SH-SY5Y (cell line): ENCODE results near the gene DOCK7.

ENCODE experiments used
- GATA2 ChIP-seq: IDR thresholded peaks from 2 replicates; pipeline ENCODE4 v1.6.1; 2011; ENCODE audit warnings: mild to moderate bottlenecking, low read depth, low read length
- GATA3 ChIP-seq: IDR thresholded peaks from 2 replicates; pipeline ENCODE4 v1.6.1; 2011; ENCODE audit warnings: low read depth, mild to moderate bottlenecking, low read length, moderate library complexity

Gene DOCK7

GRCh38 chr1:62589321-62589720 lies 98.9 kb downstream of the DOCK7 start:
- TF ChIP-seq GATA3 (no peak), GATA2 (no peak)

DNA sequence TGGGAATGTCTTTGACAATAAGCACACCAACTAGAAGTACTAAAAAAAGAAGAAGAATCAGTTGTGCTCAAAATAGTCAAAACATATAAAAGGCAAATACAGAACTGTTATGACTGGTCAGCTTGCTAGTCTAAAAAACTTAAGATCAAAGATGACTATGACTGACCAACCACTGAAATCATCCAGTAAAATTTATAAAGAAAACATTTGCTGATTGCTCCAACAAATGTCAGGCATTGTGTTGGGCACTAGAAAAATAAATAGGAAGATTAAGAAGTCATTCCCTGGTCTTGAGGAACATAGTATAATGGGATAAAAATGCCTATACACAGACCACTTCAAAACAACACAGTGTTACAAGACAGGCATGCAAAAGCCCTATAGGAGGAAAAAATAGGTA lies 100.2 kb downstream of the DOCK7 start:
- TF ChIP-seq GATA3, result no peak
- no peak for TF ChIP-seq GATA2

GRCh38 chr1:62585469-62586155 lies 102.6 kb downstream of the DOCK7 start:
- TF ChIP-seq GATA3 (no peak), GATA2 (no peak)

- TF ChIP-seq GATA2 (no peak), GATA3 (no peak)
Observed at GRCh38 chr1:62573675-62574074, 114.5 kb downstream of the DOCK7 start.

- TF ChIP-seq GATA3 (no peak), GATA2 (no peak)
Observed at GRCh38 chr1:62572476-62572875, 115.7 kb downstream of the DOCK7 start.

DNA sequence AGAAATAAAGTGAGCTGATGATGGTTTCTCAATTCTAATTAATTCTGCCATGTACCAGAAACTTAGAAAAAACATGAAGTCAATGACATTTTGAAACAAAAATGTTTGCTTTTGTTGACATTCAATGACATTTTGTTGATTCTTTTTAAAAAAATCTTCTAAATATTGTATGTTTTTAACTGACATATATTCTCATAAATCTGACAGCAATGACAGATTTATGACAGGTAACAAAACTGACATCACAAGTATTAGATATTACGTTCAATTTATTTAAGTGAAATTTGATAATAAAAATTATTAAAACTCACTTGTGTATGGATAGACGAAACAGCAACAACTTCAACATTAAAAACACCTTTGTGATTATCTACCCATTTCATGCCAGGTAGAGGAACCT lies 126.9 kb downstream of the DOCK7 start:
- TF ChIP-seq GATA2 (no peak), GATA3 (no peak)

DNA sequence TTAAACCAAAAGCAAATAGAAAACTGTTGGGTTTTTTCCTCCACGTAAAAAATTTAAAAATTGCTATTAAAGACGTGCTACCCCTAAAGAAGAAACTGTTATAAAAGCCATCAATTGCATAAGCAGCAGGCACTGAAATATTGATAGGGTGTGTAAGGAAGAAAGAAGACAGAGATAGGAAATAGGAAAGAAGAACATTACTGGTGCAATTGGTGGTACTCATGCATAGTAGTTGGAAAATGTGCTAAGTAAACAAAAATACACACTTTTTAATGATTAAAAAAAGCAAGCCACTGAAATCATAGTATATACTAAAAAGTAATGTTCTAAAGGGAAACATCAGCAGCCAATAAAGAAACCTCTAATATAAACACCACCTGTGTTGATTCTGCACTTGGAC lies 143.6 kb downstream of the DOCK7 start:
- TF ChIP-seq GATA2 (no peak), GATA3 (no peak)

- TF ChIP-seq GATA2 (no peak), GATA3 (no peak)
Observed at GRCh38 chr1:62541048-62541447, 147.1 kb downstream of the DOCK7 start.

- TF ChIP-seq GATA2 (no peak), GATA3 (no peak)
Observed at GRCh38 chr1:62539028-62539447, 149.1 kb downstream of the DOCK7 start.

GRCh38 chr1:62536865-62537264 lies 151.3 kb downstream of the DOCK7 start:
- TF ChIP-seq GATA3, result no peak
- TF ChIP-seq GATA2, result no peak

GRCh38 chr1:62530516-62531154 lies 157.6 kb downstream of the DOCK7 start:
- TF ChIP-seq GATA3 (no peak), GATA2 (no peak)

DNA sequence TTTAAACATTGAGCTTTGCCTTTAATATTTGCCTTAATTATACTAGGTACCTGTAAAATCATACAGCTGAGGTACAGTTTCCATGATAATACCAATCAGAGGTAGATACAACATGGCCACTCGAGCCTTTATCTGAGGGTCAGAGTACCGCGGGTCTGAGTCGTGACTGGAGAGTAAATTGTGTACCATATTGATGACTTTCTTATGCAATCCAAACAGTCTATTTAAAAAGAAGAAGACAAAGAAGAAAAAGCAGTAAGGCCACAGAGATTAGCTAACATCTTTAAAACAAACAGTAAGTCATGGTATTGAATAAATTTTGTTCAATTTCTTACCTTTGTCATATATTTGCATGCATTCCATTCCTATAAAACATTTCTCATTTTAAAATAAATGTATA lies 159.0 kb downstream of the DOCK7 start:
- TF ChIP-seq GATA2 (no peak), GATA3 (no peak)

DNA sequence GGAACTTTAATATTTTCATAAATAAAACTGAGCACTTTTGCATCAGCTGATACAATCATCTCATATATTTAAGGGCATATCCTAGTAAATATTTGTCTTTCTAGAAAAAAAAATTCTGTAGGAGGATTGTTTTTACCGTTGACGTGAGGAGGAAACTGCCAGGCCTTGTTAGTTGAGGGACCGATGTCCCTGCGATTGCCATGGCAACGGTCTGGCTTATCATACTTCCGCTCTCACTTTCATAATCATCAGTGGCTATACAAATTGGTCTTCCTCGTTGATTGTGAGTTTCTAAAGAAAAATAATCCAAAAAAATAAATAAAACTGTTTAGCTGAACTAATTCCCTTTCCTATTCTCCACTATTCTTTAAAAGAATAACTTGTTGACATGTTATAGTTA lies 160.2 kb downstream of the DOCK7 start:
- TF ChIP-seq GATA2, result no peak
- no peak for TF ChIP-seq GATA3

- TF ChIP-seq GATA2 (no peak), GATA3 (no peak)
Observed at GRCh38 chr1:62523860-62524259, 164.3 kb downstream of the DOCK7 start.

- no peak for TF ChIP-seq GATA2
- TF ChIP-seq GATA3, result no peak
Observed at GRCh38 chr1:62516600-62516999, 171.6 kb downstream of the DOCK7 start.
